Right atrium auricular region (tissue), 2 donors: ENCODE measurements around the gene THRA. TPM values are rescaled to one million over a fixed set of nuclear protein-coding genes. Genes with fewer than 3 reads are reported as not detected.

Source experiments
- DNase-seq: peaks from one replicate; pipeline ENCODE4 v3.0.0-alpha.2; 2019; ENCODE audit warnings: low spot score
- H3K27ac ChIP-seq, 2 donors: fragments of 200-600 bp; sonication (generic); 1 replicate in 1 of 2; 2 replicates in 1 of 2; pipeline ENCODE4 v1.5.1; 2016 to 2019
- H3K27me3 ChIP-seq, 2 donors: fragments of 200-600 bp; sonication (generic); one replicate each; pipeline versions ENCODE4 v1.5.1 to v1.6.0; 2017 to 2019
- H3K36me3 ChIP-seq: fragments of 200-600 bp; sonication (generic); one replicate; pipeline ENCODE4 v1.5.1; 2016
- H3K4me1 ChIP-seq, 2 donors: fragments of 200-600 bp; sonication (generic); one replicate each; pipeline versions ENCODE4 v1.5.1 to v1.6.0; 2017 to 2019
- H3K4me3 ChIP-seq, 2 donors: fragments of 200-600 bp; sonication (generic); 1 replicate in 1 of 2; 2 replicates in 1 of 2; pipeline ENCODE4 v1.5.1; 2017 to 2019; ENCODE audit warnings: mild to moderate bottlenecking in 1 of 2, moderate library complexity in 1 of 2
- H3K9me3 ChIP-seq, 2 donors: fragments of 200-600 bp; sonication (generic); one replicate each; pipeline ENCODE4 v1.5.1; 2019
- total RNA-seq, 2 donors: library from RNA; depleted of rRNA; stranded (reverse); fragments of >200 nt; gene quantifications; one replicate each; pipeline ENCODE4 v1.1.0, GENCODE V29; 2016
- TF ChIP-seq, protein P1 (sequence below), 2 donors: fragments of 200-600 bp; sonication (generic); IDR thresholded peaks; one replicate each; pipeline ENCODE4 v1.5.1; 2019; ENCODE audit warnings: antibody characterized with exemption in 2 of 2

The THRA gene
- total RNA-seq = 10 to 100 TPM; 60.3 to 69.0 TPM

DNA sequence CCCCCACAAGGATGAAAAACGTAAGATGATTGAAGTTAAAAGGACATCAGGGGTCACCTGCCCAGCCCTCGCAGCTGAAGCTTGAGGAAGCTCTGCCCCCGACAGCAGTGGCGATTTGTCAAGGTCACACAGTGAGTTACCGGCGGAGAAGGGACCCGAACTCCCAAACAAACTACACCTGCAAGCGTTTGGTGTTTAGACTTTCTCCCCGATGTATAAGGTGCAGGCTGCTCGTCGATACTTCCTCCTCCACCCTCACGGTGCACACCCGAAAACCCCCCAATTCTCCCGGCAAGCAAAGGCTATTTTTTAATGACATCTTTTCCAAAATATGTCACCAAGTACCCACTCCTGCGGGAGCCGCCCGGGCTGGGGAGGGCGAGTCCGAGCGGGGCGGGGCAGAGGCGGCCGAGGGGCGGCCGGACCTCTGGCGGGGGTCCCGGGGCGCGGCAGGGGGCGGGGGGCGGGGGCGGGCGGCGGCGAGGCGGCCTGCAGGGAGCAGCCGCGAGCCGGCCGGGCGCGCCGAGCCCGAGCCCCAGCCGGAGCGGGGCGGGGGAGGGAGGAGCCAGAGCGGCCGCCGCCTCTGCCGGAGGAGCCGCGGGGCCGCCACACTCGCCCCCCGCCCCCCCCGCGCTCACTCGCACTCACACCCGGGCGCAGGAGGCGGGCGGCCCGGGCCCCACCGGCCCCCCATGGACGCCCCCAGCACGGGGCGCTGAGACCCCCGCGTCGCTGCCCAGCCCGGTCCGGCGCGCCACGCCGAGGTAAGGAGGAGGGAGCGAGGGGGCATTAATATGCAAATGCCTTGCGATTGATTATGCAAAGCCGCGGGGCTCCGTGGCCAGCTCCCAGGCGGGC, at the start of gene THRA:
TSS of gene THRA (plus strand) at position 637 of the 858 bp plus-strand sequence. CDS start 11,524 bp downstream, outside the sequence.
- TF ChIP-seq, protein P1, sequence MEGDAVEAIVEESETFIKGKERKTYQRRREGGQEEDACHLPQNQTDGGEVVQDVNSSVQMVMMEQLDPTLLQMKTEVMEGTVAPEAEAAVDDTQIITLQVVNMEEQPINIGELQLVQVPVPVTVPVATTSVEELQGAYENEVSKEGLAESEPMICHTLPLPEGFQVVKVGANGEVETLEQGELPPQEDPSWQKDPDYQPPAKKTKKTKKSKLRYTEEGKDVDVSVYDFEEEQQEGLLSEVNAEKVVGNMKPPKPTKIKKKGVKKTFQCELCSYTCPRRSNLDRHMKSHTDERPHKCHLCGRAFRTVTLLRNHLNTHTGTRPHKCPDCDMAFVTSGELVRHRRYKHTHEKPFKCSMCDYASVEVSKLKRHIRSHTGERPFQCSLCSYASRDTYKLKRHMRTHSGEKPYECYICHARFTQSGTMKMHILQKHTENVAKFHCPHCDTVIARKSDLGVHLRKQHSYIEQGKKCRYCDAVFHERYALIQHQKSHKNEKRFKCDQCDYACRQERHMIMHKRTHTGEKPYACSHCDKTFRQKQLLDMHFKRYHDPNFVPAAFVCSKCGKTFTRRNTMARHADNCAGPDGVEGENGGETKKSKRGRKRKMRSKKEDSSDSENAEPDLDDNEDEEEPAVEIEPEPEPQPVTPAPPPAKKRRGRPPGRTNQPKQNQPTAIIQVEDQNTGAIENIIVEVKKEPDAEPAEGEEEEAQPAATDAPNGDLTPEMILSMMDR (IDR thresholded peaks at IDR 0.05) = no peak
- no peaks in the 10 kb centered on the region for H3K36me3 ChIP-seq
- peak within 1 kb of the TSS; percentile 88 to 100 for H3K4me3 ChIP-seq
- no peaks in the 10 kb centered on the region for H3K27me3 ChIP-seq
- peaks cover 0 to 57% of the 10 kb centered on the region in 2 donors for H3K4me1 ChIP-seq
- H3K9me3 ChIP-seq = no peaks in the 10 kb centered on the region
- peak within 1 kb of the TSS; percentile 95 to 98 for H3K27ac ChIP-seq
- DNase-seq = no peak

GRCh38 chr17:40014375-40014980, 48.3 kb upstream of the THRA start:
- DNase-seq = no peak
- peak overlapping the region; percentile 0 to 61 for H3K27ac ChIP-seq
- TF ChIP-seq, protein P1 (IDR thresholded peaks at IDR 0.05) = no peak
- H3K36me3 ChIP-seq = peaks cover 3% of the 10 kb centered on the region
- H3K9me3 ChIP-seq = no peaks in the 10 kb centered on the region
- no peaks in the 10 kb centered on the region for H3K27me3 ChIP-seq
- H3K4me1 ChIP-seq = peaks cover 0 to 52% of the 10 kb centered on the region in 2 donors
- no peak overlapping the region for H3K4me3 ChIP-seq

DNA sequence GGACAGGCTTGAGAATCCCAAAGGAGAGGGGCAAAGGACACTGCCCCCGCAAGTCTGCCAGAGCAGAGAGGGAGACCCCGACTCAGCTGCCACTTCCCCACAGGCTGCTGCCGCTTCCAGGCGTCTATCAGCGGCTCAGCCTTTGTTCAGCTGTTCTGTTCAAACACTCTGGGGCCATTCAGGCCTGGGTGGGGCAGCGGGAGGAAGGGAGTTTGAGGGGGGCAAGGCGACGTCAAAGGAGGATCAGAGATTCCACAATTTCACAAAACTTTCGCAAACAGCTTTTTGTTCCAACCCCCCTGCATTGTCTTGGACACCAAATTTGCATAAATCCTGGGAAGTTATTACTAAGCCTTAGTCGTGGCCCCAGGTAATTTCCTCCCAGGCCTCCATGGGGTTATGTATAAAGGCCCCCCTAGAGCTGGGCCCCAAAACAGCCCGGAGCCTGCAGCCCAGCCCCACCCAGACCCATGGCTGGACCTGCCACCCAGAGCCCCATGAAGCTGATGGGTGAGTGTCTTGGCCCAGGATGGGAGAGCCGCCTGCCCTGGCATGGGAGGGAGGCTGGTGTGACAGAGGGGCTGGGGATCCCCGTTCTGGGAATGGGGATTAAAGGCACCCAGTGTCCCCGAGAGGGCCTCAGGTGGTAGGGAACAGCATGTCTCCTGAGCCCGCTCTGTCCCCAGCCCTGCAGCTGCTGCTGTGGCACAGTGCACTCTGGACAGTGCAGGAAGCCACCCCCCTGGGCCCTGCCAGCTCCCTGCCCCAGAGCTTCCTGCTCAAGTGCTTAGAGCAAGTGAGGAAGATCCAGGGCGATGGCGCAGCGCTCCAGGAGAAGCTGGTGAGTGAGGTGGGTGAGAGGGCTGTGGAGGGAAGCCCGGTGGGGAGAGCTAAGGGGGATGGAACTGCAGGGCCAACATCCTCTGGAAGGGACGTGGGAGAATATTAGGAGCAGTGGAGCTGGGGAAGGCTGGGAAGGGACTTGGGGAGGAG, 47.5 kb upstream of the THRA start, which contains the start of gene CSF3:
TSS of gene CSF3 (plus strand) at position 436 of the 993 bp plus-strand sequence. CDS start at position 471, 35 bp downstream.
- no peak within 1 kb of the TSS for H3K4me3 ChIP-seq
- H3K27ac ChIP-seq = peak within 1 kb of the TSS; percentile 0 to 61
- H3K36me3 ChIP-seq = peaks cover 11% of the 10 kb centered on the region
- no peaks in the 10 kb centered on the region for H3K9me3 ChIP-seq
- peaks cover 0 to 52% of the 10 kb centered on the region in 2 donors for H3K4me1 ChIP-seq
- no peaks in the 10 kb centered on the region for H3K27me3 ChIP-seq
- TF ChIP-seq, protein P1 (IDR thresholded peaks at IDR 0.05) = no peak
- DNase-seq = peak; percentile 72

- H3K4me1 ChIP-seq = peaks cover 0 to 54% of the 10 kb centered on the region in 2 donors
- TF ChIP-seq, protein P1 (IDR thresholded peaks at IDR 0.05) = no peak
- no peaks in the 10 kb centered on the region for H3K27me3 ChIP-seq
- H3K9me3 ChIP-seq = no peaks in the 10 kb centered on the region
- peaks cover 16% of the 10 kb centered on the region for H3K36me3 ChIP-seq
- H3K27ac ChIP-seq = peak overlapping the region in 1 of 2 donors; percentile 7
- H3K4me3 ChIP-seq = no peak overlapping the region
- no peak for DNase-seq
These were observed 46.5 kb upstream of the THRA start for GRCh38 chr17:40015998-40016985.
